Aorta (tissue), 5 donors: ENCODE results near the gene RIMS1. TPM values are rescaled to one million over a fixed set of nuclear protein-coding genes. Genes with fewer than 3 reads are reported as not detected.

ENCODE experiments used
- ATAC-seq: fragments of 200-7000 bp; cut with Tn5 transposase; one replicate; pipeline ENCODE4 v1.9.1; 2022; ENCODE audit warnings: moderate library complexity; ENCODE audit not compliant: low FRiP score
- DNase-seq, 2 donors: peaks; one replicate each; pipeline ENCODE4 v3.0.0-alpha.2; 2020
- H3K27ac ChIP-seq, 2 donors: one replicate each; pipeline ENCODE4 v1.5.1; 2013; ENCODE audit warnings: low read length in 2 of 2, mild to moderate bottlenecking in 2 of 2, moderate library complexity in 2 of 2, control low read depth in 1 of 2, inconsistent platforms in 1 of 2, low read depth in 1 of 2
- H3K27me3 ChIP-seq, 2 donors: one replicate each; pipeline ENCODE4 v1.6.1; 2013; ENCODE audit warnings: control low read depth in 1 of 2, low read length in 1 of 2, mild to moderate bottlenecking in 1 of 2, moderate library complexity in 1 of 2; ENCODE audit not compliant: insufficient read depth in 2 of 2, control insufficient read depth in 1 of 2
- H3K36me3 ChIP-seq, 2 donors: one replicate each; pipeline ENCODE4 v1.6.1; 2013; ENCODE audit warnings: control low read depth in 1 of 2, low read length in 1 of 2, mild to moderate bottlenecking in 1 of 2; ENCODE audit not compliant: insufficient read depth in 2 of 2, control insufficient read depth in 1 of 2
- H3K4me1 ChIP-seq, 2 donors: one replicate each; pipeline ENCODE4 v1.6.1; 2013; ENCODE audit warnings: low read length in 2 of 2, control low read depth in 1 of 2, mild to moderate bottlenecking in 1 of 2, moderate library complexity in 1 of 2; ENCODE audit not compliant: insufficient read depth in 2 of 2, control insufficient read depth in 1 of 2
- H3K4me3 ChIP-seq, 2 donors: one replicate each; pipeline ENCODE4 v1.5.1; 2013; ENCODE audit warnings: low read length in 2 of 2, control low read depth in 1 of 2, mild to moderate bottlenecking in 1 of 2
- H3K9me3 ChIP-seq: one replicate; pipeline ENCODE4 v1.6.1; 2013; ENCODE audit warnings: mild to moderate bottlenecking, low read length; ENCODE audit not compliant: control insufficient read depth
- WGBS, 2 donors: extraction: QIAGEN DNeasy Blood & Tissue Kit; methylation state at CpG; one replicate each; pipeline ENCODE4 v1.1.7; 2013; 5-methylcytosine and 5-hydroxymethylcytosine counted together
- intact Hi-C, 2 donors: fragments of 100-400 bp; cut with DNase I; formaldehyde crosslinking; loops; one replicate each; pipeline versions ENCODE4 v1.14.2 to v1.15.0; 2022
- polyA plus RNA-seq, 2 donors: library from polyadenylated mRNA; stranded (reverse); fragments of 200-250 nt; gene quantifications; one replicate each; pipeline ENCODE4 v1.2.3, GENCODE V29; 2013
- total RNA-seq, 2 donors: library from RNA; stranded (reverse); fragmentation: NEBNext Ultra II Directional; extraction: Animal tissue kit (Norgen Biotek cat#: 25700); gene quantifications; one replicate each; pipeline ENCODE4 v1.2.1, GENCODE V29; 2021
- donor health status: healthy with polysubstance abuse.
- donor health status: Bipolar disorder and iron deficiency.
- donor health status: DM: no; HTN: no; CAD: no.
- donor health status: DM: no; HTN: no; CAD: no.
- donor health status: DM: yes; HTN: yes; CAD: no.

RIMS1 gene
- total and polyA plus RNA-seq, 4 donors = under 0.01 to 5.7 (median 4.8) TPM; not detected in 1

DNA sequence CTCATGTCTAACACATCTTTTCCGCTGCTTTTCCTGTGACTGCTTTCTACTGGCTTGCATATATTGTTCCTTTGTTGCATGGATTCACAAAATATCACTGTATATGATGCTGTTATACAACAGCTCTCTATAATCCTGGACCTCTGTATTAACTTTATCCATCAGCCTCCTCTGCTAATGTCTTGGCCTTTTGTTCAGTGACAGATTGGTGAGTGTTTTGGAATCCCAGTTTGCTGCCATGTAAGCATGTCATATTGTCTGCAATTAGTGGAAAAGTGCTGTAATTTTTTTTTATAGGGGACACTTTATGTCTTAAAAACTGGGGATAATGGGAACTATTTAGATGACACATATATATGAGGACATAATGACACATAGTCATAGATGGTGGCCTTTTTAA lies 3.0 kb downstream of the RIMS1 start:
- Histone ChIP-seq H3K9me3 (peaks cover 1% of the 10 kb centered on the region), H3K4me1 (no peaks in the 10 kb centered on the region), H3K4me3 (no peak overlapping the region), H3K27me3 (peaks cover 0 to 2% of the 10 kb centered on the region in 2 donors), H3K27ac (no peak overlapping the region), H3K36me3 (no peaks in the 10 kb centered on the region)
- DNase-seq (no peak), ATAC-seq (no peak)
- intact Hi-C loops = loop anchor here in 1 of 2 donors (10.0 kb wide), 1 partner anchor 355 kb away; no protein-coding TSS in a partner anchor
- WGBS, 2 donors = 82 to 89% methylated on average over 1 of the region's 1 CpG

DNA sequence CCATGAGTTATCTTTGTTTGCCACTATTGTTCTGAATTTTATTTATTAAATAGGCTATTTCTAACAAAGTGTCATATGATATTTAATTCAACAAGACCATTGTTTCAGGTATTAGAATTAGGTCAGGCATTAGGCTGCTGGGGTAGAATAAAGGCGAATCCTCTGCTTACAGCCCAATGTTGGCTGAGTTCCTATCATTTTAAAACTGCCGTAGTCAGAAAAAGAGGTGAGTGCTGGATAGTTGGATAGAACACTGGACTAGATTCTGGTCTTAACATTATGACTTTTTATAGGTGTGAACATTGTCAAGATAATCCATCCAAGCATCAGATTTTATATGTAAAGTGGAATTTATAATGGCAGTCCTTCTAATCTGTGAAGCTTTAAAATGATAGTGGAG lies 6.3 kb downstream of the RIMS1 start:
- intact Hi-C loops = no loop called here
- H3K27ac ChIP-seq = no peak overlapping the region
- 79 to 85% methylated on average over 2 of the region's 2 CpGs for WGBS, 2 donors

DNA sequence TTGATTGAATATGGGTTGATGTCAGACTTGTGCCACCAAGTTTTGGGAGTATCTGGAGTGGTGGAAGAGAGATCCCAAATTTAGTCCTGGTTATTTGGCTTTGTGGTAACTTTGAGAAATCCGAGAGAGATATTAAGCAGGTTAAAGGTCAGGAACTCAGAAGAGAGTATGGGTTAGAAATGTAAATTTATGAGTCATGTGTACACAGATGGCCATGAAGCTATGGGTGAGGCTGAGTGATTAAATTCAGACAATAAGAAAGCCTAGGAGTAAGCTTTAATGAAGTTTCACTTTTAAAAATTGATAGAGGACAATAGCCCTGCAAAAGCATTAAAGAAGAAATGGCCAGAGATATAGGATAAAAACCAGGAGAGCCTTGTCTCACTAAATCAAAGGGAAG lies 14.3 kb downstream of the RIMS1 start:
- DNase-seq (no peak), ATAC-seq (no peak)
- Histone ChIP-seq H3K27ac (no peak overlapping the region), H3K9me3 (no peaks in the 10 kb centered on the region), H3K27me3 (no peaks in the 10 kb centered on the region), H3K36me3 (no peaks in the 10 kb centered on the region), H3K4me1 (no peaks in the 10 kb centered on the region), H3K4me3 (no peak overlapping the region)
- 31 to 42% methylated on average over 1 of the region's 1 CpG for WGBS, 2 donors
- intact Hi-C loops = no loop called here

More for the DNA sequence above, 6.3 kb downstream of the RIMS1 start:
- no peak for ATAC-seq
- H3K27me3 ChIP-seq = peaks cover 0 to 2% of the 10 kb centered on the region in 2 donors
- peaks cover 1% of the 10 kb centered on the region for H3K9me3 ChIP-seq
- H3K36me3 ChIP-seq = no peaks in the 10 kb centered on the region
- DNase-seq = no peak
- no peaks in the 10 kb centered on the region for H3K4me1 ChIP-seq
- H3K4me3 ChIP-seq = no peak overlapping the region

DNA sequence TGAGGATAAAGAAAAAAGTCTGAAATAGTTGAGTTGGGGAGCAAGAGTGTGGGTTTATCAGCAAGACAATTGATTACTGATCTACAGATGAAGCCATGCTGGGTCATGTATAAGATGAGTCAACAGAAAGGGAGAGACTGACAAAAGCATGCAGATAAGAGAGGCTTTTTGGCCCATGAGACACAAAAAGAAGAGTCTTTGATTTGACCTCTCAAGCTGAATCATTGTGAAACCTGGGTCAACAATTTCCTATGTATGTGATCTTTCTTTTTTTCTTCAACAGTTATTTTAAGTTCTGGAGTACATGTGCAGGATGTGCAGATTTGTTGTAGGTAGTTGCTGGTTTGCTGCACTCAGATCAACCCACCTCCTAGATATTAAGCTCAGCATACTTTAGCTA lies 15.9 kb downstream of the RIMS1 start:
- intact Hi-C loops = no loop called here
- ATAC-seq (no peak), DNase-seq (no peak)
- Histone ChIP-seq H3K9me3 (no peaks in the 10 kb centered on the region), H3K27me3 (no peaks in the 10 kb centered on the region), H3K4me1 (no peaks in the 10 kb centered on the region), H3K36me3 (no peaks in the 10 kb centered on the region), H3K27ac (no peak overlapping the region), H3K4me3 (no peak overlapping the region)

DNA sequence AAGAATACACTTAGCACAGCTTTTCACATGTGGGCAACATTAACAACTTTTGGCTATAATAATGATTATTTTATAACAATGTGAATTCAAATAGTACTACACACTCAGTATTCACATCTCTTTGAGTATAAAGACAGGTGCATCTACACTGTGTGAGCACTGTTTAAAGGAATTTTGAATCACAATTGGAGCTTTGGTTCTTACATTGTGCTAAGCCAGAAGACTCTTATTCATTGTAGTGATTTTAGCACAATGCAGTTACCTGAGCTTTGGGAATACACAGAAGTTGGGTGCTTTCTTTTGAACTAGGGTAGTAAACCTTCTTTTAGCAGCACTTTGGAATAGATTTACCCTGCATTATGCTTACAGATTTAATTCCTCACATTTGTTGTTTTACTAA lies 20.5 kb downstream of the RIMS1 start:
- no peaks in the 10 kb centered on the region for H3K9me3 ChIP-seq
- no peak for ATAC-seq
- no peaks in the 10 kb centered on the region for H3K36me3 ChIP-seq
- no peak overlapping the region for H3K4me3 ChIP-seq
- H3K4me1 ChIP-seq = no peaks in the 10 kb centered on the region
- no peak overlapping the region for H3K27ac ChIP-seq
- no peaks in the 10 kb centered on the region for H3K27me3 ChIP-seq
- no peak for DNase-seq
- intact Hi-C loops = no loop called here

DNA sequence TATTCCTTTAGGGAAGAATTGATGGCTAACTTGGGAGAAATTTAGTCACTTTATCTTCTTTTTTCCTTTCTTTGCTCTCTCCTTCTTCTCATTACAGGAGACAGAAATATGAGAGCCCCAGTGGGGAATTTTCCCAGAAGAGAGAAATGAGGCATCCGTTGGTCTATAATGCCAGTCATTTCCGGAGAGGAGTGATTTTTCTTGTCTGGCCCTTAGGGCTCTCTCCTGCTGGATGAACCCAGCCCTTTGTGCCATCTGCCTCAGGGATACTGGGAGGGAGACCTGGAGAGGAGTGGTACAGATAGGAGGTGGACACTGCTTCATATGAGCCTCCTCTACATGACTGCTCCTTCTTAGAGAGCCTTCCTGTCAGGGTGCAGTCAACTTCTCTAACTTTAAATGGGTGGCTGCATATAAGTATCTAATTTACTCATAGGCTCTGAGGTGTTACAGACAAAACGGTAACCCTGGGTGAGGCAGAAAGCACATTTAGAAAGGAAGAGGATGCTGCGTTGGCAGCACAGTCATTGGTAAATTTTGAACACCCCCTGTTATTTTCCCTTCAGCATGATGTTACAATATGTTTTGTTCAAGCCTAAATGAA lies 21.9 kb downstream of the RIMS1 start:
- WGBS, 2 donors = 69 to 71% methylated on average over 4 of the region's 4 CpGs
- H3K4me1 ChIP-seq = no peaks in the 10 kb centered on the region
- no peak for ATAC-seq
- H3K27ac ChIP-seq = no peak overlapping the region
- no peak overlapping the region for H3K4me3 ChIP-seq
- H3K27me3 ChIP-seq = no peaks in the 10 kb centered on the region
- DNase-seq = no peak
- no peaks in the 10 kb centered on the region for H3K36me3 ChIP-seq
- intact Hi-C loops = no loop called here
- no peaks in the 10 kb centered on the region for H3K9me3 ChIP-seq

DNA sequence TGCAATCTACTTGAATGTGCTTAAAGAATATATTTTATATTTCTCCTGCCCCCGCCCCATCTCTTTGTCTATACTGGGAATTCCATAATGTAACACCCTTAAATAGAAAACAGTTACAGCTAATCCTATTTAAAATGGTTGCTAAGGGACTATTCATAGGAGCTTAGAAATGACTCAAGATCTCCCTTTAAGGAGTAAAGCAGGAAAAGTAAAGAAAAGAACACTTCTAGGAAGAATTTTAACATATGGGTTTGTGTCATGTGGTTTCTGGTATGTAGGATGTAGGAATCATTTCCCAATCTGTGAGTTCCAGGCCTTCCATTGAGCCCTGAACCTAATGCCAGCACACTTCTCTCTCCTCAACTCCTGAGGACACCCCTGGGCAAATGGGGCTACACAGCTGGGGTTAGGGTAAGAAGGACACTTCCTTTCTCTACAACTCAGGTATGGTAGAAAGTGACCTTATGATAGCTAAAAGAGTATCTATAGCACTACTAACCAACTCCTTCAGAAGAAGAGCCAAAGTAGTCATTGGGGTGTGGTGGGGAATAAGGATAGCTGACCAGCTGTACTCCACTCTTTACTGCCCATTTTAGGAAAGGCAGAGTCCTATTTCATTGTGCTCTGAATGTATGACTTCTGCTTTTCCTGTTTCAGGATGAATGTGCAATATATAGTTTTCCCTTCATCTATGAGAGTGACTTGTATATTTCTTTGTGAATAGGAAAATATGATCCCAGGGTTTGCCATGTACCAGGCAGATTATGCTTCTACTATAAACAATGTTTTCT lies 27.3 kb downstream of the RIMS1 start:
- H3K27ac ChIP-seq = no peak overlapping the region
- H3K27me3 ChIP-seq = no peaks in the 10 kb centered on the region
- DNase-seq (no peak), ATAC-seq (no peak)
- H3K9me3 ChIP-seq = no peaks in the 10 kb centered on the region
- 82 to 93% methylated on average over 1 of the region's 1 CpG for WGBS, 2 donors
- H3K36me3 ChIP-seq = no peaks in the 10 kb centered on the region
- no peaks in the 10 kb centered on the region for H3K4me1 ChIP-seq
- intact Hi-C loops = no loop called here
- no peak overlapping the region for H3K4me3 ChIP-seq

DNA sequence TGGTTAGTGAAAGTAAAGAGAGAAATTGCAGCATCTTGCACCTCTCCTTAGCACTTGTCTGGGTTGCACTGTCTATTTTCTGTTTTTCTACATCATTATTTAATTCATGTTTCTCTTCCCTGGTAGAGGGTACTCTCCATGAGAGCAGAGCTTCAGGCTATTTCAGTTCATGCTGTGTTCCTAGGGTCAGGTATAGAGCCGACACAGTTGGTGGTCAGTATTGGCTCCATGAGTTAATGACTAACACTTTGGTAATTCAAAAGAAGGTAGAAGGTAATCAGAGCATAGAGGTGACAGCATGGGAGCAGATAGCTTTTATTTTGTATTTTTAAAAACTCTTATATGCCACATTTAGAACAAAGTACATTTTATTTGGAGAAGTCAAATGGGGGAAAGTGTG lies 42.7 kb downstream of the RIMS1 start:
- Histone ChIP-seq H3K36me3 (no peaks in the 10 kb centered on the region), H3K9me3 (no peaks in the 10 kb centered on the region), H3K4me1 (no peaks in the 10 kb centered on the region), H3K4me3 (no peak overlapping the region), H3K27me3 (no peaks in the 10 kb centered on the region), H3K27ac (no peak overlapping the region)
- intact Hi-C loops = no loop called here
- DNase-seq = no peak
- WGBS, 2 donors = 69 to 79% methylated on average over 1 of the region's 1 CpG
- no peak for ATAC-seq

DNA sequence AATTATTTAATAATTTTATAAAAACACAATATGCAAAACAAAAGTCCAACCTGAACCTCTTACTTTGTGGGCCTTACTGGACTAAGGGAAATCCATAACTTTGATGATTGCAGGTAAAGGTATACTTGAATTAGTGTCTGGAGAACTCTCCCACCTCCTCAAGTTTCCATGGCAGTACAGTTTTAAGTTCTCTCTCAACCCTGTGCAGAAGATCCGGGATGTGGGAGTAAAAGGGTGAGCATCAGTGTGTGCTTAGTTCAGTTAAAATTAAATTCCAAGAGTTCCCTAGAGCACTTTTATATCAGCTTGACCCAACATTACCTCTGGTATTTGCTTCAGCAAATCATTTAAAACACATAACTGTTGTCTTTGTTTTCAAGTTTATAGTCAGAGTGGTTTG lies 47.5 kb downstream of the RIMS1 start:
- Histone ChIP-seq H3K36me3 (peaks cover 0 to 2% of the 10 kb centered on the region in 2 donors), H3K9me3 (peaks cover 3% of the 10 kb centered on the region), H3K27me3 (no peaks in the 10 kb centered on the region), H3K4me3 (no peak overlapping the region), H3K4me1 (no peaks in the 10 kb centered on the region), H3K27ac (no peak overlapping the region)
- DNase-seq (no peak), ATAC-seq (no peak)
- intact Hi-C loops = no loop called here
- 81 to 84% methylated on average over 1 of the region's 1 CpG for WGBS, 2 donors
